Dedifferentiated amniotic fluid mesenchymal stem cell (primary cell): ENCODE measurements around the gene KATNB1.
A peak's percentile ranks its signal among the peaks of the same experiment; 100 is the strongest.

ENCODE experiments used
- DNase-seq: peaks from one replicate; pipeline ENCODE4 v3.0.0-alpha.2; 2016; ENCODE audit errors: extremely low spot score

Gene KATNB1

DNA sequence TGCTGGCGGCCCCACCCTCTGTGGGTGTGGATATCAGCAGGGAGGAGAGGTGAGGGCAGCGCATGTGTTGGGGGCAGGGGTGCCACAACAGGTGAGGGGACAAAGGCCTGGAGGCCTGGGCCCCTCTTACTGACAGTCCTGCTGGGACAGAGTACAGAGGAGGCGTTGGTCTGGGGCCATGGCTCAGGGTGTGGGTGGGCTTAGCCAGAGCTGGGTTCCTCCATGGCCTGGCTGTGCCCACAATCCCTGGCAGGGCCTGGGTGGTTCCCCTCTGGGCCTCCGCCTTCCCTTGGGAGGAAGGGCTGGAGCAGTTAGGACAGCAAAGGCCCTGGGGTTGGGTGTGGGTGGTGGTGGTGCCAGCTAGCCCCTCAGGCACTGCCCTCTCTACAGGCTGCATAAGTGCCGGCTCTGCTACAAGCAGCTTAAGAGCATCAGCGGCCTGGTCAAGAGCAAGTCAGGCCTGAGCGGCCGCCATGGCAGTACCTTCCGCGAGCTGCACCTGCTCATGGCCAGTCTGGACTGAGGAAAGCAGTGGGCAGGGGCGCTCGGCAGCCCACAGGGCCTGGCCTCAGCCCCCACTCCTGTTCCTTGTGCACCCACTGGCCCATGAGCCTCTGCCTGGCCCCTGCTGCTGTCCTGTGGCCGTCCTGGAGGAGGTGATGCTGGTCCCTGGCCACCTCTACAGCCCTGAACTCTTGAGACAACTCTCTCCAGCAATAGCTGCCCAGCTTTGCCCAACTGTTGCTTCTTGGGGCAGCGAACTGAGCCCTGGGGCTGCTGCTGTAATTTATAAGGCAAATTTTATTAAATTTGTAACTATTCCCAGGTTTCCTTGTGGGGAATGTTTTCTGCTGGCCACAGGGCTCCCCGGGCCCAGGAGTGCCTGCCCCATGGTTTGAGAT lies 21.1 kb downstream of the KATNB1 start:
- no peak for DNase-seq

DNA sequence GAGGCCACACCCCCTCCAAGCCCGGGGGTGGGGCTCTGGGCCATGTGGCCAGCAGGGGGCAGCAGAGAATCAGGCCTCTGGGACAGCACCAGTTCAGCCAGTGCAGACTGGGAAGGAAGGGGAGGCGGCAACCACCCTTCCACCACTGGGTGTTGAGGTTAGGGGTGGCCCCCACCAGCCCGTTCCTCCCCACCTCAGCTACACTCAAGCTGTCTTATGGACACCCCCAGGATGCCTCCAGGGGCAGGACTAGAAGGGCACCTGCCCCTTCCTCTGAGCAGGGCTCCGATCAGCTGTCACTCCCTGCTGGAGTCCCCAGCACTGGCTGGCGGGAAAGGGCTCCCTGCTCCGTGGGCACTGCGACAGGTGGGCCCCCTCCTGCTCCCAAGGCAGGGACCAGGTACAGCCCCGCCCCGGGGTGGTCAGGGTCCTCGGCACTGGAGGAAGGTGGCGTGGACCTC lies 21.8 kb downstream of the KATNB1 start:
- peak; percentile 55 for DNase-seq

DNA sequence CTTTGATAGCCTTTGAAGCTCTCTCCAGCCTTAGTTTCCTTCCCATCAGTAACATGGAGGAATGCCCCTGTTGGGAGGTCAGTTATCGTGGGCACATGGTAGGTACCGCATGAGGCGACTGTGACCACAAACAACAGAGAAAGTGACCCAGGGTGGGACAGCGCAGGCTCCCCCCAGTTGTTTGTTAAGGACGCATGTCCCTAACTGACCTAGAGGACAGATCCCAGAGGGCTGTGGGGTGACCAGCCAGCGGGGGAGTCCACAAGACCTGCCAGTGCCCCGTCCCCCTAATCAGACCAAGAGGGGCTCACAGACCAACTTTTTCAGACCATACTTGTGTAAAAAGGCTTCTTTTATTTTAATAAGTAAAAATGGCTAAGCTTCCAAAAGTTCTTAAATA lies 22.3 kb downstream of the KATNB1 start:
- DNase-seq: no peak

DNA sequence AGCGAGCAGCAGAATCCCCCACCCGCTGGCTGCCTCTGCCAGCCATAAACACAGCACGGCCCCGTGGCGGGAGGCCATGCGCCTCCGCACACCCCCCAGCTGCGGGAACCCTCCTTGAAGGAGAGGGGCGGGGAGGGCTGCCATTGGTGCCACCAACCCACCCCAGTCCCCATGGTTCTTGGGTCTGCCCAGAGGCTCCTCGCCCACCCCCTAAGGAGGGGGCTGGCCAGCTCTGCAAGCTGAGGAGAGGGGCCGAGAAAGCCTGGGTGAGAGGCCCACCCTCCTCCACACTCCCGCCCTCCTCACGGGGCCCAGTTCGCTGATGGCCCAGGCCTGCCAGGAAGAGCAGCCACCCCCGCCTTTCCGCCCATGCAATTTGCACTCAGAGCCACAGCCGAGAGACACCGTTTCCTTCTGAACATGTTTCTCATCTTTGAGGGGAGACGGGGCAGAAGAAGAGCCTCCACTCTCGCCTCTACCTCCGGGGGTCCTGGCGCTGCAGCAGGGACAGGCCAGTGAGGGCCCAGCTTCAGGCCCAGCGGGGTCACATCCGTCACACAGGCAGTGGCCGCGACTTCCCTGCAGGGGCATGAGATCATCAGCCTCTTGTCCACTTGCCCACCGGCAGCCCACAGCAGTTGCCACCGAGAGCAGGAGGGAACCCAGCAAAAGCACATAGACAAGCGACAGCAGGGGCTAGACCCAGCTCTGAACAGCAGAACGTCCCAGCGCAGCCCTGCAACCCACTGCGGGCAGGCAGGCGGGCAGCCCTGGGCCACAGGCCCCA lies 23.0 kb downstream of the KATNB1 start:
- DNase-seq: no peak

DNA sequence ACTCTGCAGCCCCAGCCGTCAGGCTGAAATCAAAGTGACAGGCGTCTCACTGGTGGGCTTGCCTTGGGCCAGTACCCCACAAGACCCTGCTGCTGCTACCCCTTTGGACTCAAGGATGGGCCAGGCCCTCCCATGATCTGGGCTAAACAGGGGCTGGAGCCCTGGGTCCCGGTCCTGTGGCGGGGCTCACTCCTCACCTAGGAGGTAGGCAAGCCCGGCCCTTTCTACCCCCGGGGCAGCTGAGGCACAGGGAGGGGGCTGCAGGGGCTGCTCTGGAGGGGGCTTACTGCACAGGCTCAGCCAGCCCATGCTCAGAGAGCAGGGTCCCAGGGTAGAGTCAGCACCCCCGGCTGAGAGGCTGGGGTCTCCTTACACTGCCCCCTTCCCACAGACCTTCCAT lies 23.6 kb downstream of the KATNB1 start:
- DNase-seq: no peak

DNA sequence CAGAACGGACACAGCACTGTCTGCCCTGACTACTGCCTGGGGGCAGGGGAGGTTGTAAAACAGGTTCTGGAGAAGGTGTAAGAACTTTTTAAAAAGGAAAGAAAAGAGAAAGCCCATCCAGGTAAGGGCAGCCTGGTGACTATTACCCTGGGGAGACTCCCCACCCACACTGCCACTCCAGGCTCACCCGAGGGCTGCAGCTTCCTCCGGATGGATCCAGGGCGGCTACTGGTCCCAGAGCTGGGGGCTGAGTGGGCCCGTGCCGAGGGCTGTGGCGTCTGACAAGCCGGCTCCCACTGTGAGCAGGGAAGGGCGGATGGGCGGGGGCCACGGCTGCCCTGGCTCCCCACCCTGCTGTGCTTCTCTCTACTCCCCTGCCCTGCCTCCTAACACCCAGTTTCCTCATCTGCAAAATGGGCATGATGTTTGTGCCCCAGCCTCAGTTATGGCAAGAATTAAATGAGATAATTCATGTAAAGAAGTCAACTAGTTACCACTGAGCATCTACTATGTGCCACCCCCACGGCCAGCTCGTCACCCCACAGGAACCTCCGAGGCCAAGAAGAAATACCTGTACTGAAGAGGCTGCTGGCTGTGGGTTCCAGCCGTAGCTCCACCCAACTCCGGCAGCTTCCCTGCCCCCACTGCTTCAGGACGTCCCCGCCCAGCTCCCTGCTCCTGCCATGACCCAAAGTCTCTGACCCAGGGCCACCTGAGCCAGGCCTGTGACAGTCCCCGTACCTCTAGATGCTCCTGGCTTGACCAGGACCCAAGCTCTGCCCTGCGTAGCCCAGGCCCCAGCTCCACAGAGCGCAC lies 24.2 kb downstream of the KATNB1 start:
- no peak for DNase-seq

DNA sequence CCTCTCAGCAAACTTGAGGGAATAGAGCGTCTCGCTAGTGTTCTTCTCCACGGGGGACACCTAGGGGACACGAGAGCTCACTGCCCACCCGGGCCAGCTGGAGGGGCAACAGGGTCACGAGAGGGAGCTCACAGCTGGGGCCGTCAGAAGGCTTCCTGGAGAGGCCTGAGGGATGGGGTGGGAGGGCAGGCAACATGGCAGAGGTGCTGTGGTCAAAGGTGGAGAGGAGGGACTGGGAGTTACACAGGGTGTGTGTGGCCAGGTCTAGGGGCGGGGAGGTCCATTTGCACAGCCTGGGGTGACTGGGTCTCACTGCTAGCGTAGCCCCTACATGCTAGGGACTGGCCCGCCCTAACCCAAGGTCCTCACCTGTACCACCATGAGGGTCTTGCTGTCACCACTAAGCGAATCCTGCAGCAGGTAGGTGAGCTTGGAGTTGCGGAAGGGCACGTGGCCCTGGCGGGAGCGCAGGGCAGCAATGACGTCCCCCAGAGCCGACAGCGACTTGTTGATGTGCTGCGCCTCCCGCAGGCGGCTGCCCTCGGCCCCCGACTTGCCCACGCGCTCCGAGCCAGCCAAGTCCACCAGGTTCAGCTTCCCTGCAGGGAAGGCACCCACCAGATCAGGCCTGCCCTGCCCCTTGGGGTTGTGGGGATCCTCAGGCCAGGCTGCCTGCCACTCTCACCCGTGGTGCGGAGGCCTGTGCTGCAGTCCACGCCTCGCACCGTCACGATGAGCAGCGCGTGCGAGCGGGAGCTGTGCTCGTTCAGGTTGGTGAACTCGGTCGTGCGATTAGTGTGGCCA lies 25.0 kb downstream of the KATNB1 start:
- DNase-seq: no peak

DNA sequence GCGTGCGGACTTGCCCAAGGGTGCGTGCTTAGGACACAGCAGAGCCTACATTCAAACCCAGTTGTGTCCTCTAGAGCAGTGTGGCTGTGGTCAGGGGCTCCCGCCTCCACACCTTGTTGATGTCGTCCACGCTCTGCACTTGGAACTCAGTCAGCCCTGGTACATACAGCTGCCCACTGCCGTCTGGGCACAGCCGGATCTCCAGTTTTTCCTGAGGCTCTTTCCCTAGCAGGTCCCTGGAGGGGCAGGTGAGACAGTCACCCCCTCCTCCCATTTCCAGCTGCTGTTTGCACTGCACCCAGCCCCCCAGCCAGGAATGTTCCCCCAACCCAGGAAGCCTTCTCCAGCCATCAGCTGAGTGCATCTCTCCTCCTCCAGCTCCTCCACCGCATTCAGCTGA lies 25.7 kb downstream of the KATNB1 start:
- no peak for DNase-seq

DNA sequence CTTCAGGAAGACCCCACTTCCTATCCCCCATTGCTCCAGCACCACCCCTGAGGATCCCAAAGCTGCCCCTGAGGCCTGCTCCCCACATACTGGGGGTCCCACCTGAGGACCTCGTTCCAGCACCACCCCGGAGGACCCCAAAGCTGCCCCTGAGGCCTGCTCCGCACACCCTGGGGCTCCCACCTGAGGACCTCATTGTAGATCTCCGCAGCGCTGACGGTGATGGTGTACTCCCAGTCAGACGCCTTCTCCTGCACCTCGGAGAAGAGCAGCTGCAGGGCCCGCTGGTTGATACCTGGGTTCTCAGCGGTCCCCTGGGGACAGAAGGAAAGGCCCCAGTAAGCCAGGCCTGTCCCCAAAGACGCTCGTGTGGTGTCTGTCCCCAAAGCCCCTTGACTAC lies 26.4 kb downstream of the KATNB1 start:
- DNase-seq: no peak

DNA sequence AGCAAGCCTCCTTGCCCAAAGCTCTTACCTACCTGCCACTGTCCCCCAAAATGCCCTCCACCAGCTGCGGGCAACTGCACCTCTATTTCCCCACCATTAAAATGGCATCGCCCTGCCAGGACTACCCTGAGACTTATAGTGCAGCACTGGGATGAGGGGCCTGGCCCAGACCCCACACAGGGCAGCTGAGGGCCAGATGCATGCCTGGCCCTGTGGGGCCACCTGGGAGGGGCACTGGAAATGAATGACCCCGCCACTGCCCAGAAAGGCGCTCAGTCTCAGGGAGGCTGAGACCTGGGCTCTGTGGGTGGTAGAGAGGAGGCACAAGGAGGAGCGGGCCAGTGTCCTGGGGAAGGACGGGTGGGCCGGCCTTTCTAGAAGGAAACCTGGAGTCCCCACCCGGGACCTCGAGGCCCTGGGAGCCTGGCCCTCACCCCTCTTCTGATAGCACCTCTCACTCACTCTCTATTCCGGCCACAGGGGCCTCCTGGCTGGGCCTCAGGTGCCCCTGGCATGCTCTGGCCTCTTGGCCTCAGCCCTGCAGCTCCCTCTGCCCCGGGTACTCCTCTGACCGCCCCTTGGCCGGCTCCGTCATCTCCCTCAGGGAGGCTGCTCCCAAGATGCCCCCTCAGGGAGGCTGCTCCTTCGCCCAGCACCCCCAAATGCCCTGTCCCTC lies 26.9 kb downstream of the KATNB1 start:
- DNase-seq: no peak

DNA sequence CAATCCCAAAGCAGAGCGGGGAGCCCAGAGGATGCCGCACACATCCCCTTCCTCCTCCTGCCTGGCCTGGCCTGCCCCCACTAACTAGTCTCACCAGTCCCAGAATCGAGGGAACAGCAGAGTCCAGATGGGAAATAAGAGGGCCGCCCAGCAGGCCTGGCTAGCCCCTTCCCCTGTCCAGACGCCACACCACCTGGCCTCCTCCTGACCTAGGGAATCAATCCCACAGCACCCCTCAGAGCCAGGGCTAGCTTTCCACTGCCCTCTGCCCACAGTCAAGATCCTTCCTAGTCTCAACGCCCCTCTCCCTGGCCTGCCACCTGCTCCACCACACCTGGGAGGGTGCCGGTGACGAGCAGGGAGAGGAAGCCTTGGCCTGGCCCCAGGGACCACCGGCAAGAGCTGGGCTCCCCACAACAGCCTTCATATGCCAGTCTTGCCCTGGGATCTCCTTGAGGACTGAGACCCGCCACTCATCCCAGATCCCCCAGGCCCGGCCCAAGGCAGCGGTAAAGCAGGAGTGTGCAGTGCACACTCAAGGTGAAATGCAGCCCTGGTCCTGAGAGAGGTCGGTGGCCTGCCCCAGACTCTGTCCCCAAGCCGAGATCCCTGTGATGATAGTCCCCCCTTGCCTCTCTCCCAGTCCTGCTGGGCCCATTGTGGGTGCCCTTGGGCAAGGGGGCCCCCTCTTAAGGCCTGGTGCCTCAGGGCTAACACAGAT lies 27.9 kb downstream of the KATNB1 start:
- DNase-seq: no peak

DNA sequence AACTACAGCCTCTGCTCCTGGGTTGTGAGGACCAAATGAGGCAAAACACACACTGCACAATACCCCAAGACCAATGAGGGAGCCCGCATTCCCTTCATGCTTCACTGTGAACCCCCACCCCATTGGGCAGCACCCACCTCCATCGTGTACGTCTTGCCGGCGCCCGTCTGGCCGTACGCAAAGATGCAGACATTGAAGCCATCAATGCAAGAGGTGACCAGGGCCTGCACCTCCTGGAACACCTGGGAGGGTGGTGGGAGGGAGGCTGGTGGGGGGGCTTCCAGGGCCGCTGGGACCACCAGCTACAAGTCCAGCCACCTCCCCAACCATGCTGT lies 28.4 kb downstream of the KATNB1 start:
- no peak for DNase-seq

DNA sequence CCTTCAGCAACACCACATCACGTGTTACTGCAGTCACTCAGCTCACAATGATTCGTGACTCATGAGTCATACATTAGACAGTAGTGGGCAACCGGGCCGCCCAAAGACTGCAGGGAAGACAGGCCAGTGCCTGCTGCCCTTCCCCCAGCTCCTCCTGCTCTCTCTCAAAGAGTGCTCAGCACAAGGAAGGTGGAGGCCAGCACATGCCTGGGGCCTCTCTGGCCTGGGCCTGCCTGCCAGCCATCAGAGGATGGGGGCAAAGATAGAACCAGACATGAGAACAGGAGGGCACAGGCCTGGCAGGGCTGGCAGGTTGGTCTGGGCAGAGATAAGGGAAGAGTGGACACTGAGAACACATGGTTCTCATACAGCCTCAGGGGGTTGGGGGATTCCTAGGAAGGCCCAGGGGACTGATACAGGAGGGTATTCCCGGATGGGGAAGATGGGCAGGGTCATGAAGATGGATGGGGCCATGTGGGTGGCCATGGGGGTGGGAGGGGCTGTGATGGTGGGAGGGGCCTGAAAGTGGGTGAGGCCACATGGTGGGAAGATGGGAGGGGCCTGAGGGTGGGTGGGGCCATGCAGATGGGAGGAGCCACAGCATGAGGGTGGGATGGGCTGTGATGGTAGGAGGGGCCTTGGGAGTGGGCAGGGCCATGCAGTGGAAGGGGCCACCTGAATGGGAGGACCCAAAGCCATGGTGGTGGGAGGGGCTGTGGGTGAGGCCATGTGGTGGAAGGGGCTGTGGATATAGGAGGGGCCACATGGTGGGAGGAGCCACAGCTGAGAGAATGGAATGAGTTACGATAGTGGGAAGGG lies 29.0 kb downstream of the KATNB1 start:
- peak; percentile 57 for DNase-seq

DNA sequence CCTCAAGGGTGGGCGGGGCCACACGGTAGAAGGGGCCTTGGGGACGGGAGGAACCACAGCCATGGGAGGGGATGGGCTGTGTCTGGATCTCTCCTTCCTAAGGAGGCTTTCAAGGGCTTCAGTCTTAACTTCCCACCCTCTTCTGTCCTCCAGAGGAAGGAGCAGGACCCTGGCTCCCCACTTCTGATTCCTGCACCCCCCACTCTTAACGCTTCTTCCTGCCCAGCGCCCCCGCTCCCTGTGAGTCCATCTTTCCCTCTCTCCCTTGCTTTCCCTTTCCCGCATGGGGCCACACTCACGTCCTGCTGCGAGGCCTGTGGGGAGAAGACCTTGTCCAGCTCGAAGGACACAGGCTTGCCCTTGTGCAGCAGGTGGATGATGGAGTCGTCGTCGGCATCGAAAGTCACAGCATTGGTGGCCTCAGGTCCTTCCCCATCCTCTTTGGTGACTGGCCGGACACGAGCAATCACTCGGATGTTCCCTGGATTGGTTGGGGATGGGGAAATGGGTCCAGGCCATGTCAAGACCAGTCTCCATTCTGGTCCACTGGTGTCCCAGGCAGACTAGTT lies 29.7 kb downstream of the KATNB1 start:
- DNase-seq: no peak

DNA sequence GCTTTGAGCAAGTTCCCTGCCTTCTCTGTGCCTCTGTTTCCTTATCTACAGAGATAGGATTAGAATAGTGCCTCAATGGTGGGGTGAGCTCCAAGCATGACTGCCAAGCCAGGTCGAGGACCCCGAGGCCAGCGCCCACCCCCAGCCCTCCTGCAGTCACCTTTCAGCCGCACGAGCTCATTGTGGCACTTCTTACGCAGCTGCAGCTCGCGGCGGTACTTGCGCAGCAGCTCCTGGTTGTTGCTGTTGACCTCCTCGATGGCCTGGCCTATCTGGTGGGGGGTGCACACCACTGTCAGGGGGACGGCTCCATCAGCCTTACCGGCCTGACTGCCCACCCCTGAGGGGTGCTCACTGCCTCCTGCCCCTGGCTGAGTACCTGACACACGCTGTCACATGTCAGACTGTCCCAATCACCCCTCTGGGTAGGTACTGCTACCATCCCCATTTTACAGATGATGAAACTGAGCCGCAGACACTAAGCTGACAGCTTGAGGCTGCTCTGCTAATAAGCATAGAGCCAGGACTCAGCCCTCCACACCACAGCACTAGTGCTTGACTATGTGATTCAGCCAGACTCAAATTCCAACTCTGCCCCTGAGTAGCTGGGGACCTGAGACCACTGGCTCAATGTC lies 31.3 kb downstream of the KATNB1 start:
- no peak for DNase-seq

DNA sequence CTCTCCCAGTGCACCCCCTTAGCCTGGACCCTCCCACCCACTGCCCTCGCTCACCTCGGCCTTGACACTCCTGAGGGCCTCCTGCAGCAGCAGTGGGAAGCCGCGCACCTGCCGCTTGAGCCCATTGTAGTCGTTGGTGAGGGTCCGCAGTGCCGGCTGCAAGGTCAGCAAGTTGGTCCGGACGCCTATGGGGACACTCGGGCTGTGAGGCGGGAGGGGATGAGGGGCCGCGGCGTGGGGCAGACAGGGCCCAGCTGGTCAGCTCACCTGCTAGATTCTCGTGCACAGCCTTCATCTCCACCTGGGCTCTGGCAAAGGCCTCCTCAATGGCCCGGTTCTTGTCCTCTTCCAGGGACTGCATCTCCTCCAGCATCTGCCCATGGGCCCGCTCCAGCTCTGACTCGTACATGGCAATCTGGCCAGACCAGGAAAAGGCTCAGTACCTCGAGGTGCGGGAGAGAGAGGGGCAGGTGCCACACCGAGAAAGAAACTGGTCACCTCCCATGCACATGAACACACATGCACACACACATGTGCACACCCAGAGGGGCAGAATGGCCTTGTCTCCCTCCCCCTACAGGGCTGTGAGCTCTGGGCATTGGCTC lies 34.1 kb downstream of the KATNB1 start:
- no peak for DNase-seq

DNA sequence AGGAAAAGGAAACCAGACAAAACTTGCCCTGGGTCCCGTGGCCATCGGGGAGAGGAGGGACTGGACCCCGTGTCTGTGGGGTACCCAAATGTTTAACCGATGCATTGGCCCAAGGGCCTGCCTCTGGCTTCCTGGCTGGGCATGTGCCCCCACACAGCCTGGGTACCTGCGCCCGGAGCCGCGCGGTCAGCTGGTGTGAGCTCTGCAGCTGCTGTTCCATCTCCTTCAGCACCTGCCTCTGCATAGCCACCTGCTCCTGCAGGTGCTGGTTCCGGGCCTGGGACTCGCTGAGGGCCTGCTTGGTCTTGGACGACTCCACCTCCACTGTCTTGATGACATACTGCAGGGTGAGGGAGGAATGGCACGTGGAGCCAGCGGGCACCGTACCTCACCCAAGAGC lies 34.8 kb downstream of the KATNB1 start:
- DNase-seq: no peak
